Esophagus squamous epithelium (tissue), 4 donors: ENCODE measurements around the gene SERGEF.

Source experiments
- CTCF ChIP-seq, 6 experiments: fragments of 450-650 bp in 4 of 6; fragments of 200-600 bp in 2 of 6; sonication (generic) in 2 of 6; IDR thresholded peaks; one replicate each; pipeline ENCODE4 v1.5.1; 2016 to 2019; ENCODE audit warnings: antibody characterized with exemption in 6 of 6, mild to moderate bottlenecking in 4 of 6, moderate library complexity in 4 of 6
- POLR2A ChIP-seq, 4 donors: fragments of 450-650 bp; IDR thresholded peaks; one replicate each; pipeline ENCODE4 v1.6.1; 2017; ENCODE audit warnings: antibody characterized with exemption in 4 of 4, mild to moderate bottlenecking in 4 of 4, moderate library complexity in 3 of 4

GRCh38 chr11:17793642-17794170 lies 219.1 kb downstream of the SERGEF start:
- no peak for TF ChIP-seq POLR2A (IDR thresholded peaks at IDR 0.05)
- no peak for TF ChIP-seq CTCF (IDR thresholded peaks at IDR 0.05)
